Natural killer cell (primary cell): ENCODE measurements around the gene VWC2L. TPM values are rescaled to one million over a fixed set of nuclear protein-coding genes. Genes with fewer than 3 reads are reported as not detected.

Experiments used
- ATAC-seq, 3 donors: fragments of 150-1000 bp in 2 of 3; fragments of 200-7000 bp in 1 of 3; cut with Tn5 transposase; 1 replicate in 1 of 3; 2 replicates in 2 of 3; pipeline ENCODE4 v1.10.0; 2021; ENCODE audit warnings: mild to moderate bottlenecking in 2 of 3, moderate library complexity in 2 of 3
- DNase-seq, 2 donors: peaks; one replicate each; pipeline versions ENCODE4 v3.0.0 to v3.0.0-alpha.2; 2013 to 2021; ENCODE audit warnings: mixed read lengths in 1 of 2
- H3K27ac ChIP-seq: one replicate; pipeline ENCODE4 v1.5.1; 2013; ENCODE audit warnings: mild to moderate bottlenecking, low read length
- H3K27me3 ChIP-seq: one replicate; pipeline ENCODE4 v1.6.1; 2013; ENCODE audit warnings: low read length; ENCODE audit not compliant: control insufficient read depth, insufficient read depth
- H3K36me3 ChIP-seq: one replicate; pipeline ENCODE4 v1.6.1; 2013; ENCODE audit warnings: low read length; ENCODE audit not compliant: control insufficient read depth, insufficient read depth
- H3K4me1 ChIP-seq: one replicate; pipeline ENCODE4 v1.6.1; 2013; ENCODE audit warnings: low read length; ENCODE audit not compliant: control insufficient read depth, insufficient read depth
- H3K4me3 ChIP-seq: one replicate; pipeline ENCODE4 v1.5.1; 2013; ENCODE audit warnings: low read length
- H3K9me3 ChIP-seq: one replicate; pipeline ENCODE4 v1.6.1; 2013; ENCODE audit warnings: low read length; ENCODE audit not compliant: control insufficient read depth, insufficient read depth
- H3K27ac Mint-ChIP-seq, 2 donors: one replicate each; pipeline ENCODE4 v1.8.0; 2022; ENCODE audit warnings: mild to moderate bottlenecking in 2 of 2, mixed read lengths in 2 of 2, moderate library complexity in 1 of 2
- H3K27me3 Mint-ChIP-seq, 2 donors: one replicate each; pipeline ENCODE4 v1.8.0; 2022; ENCODE audit warnings: low read depth in 2 of 2, mixed read lengths in 2 of 2
- H3K36me3 Mint-ChIP-seq: one replicate; pipeline ENCODE4 v1.8.0; 2022; ENCODE audit warnings: mixed read lengths
- H3K4me1 Mint-ChIP-seq, 2 donors: one replicate each; pipeline ENCODE4 v1.8.0; 2022; ENCODE audit warnings: mixed read lengths in 2 of 2
- H3K4me3 Mint-ChIP-seq: one replicate; pipeline ENCODE4 v1.8.0; 2022; ENCODE audit warnings: mild to moderate bottlenecking, moderate library complexity, mixed read lengths
- H3K9me3 Mint-ChIP-seq, 2 donors: one replicate each; pipeline ENCODE4 v1.8.0; 2022; ENCODE audit warnings: mixed read lengths in 2 of 2
- CTCF ChIP-seq: fragments of 200-600 bp; IDR thresholded peaks from one replicate; pipeline ENCODE4 v1.8.0; 2022; ENCODE audit warnings: antibody characterized with exemption
- WGBS: methylation state at CpG from one replicate; pipeline ENCODE4 v1.1.7; 2013; ENCODE audit warnings: missing lambda C conversion rate; ENCODE audit not compliant: insufficient coverage; 5-methylcytosine and 5-hydroxymethylcytosine counted together
- intact Hi-C: fragments of 100-400 bp; cut with micrococcal nuclease; formaldehyde crosslinking; loops from one replicate; pipeline ENCODE4 v1.14.2; 2022
- total RNA-seq, 4 donors: library from RNA; stranded (reverse); fragments of 120-200 nt in 1 of 4; gene quantifications; one replicate each; pipeline versions ENCODE4 v1.2.3 to v1.2.4, GENCODE V29; 2013 to 2022

VWC2L gene
- total RNA-seq, 3 donors from 2014 or later (not counting 1 experiment from before 2014, with no cell fraction given) = not detected

GRCh38 chr2:214558341-214558740 lies 147.5 kb downstream of the VWC2L start:
- DNase-seq (no peak), ATAC-seq (no peak)
- Histone ChIP-seq H3K36me3 (no peaks in the 10 kb centered on the region), H3K9me3 (no peaks in the 10 kb centered on the region), H3K27me3 (no peaks in the 10 kb centered on the region), H3K27ac (no peak overlapping the region), H3K4me3 (no peak overlapping the region), H3K4me1 (no peaks in the 10 kb centered on the region)
- WGBS = no CpG with 5 or more reads among the region's 1 CpG
- Mint-ChIP-seq H3K36me3 (no peaks in the 10 kb centered on the region), H3K9me3 (peaks cover 0 to 10% of the 10 kb centered on the region in 2 donors), H3K4me3 (no peak overlapping the region), H3K27ac (no peak overlapping the region), H3K4me1 (no peaks in the 10 kb centered on the region), H3K27me3 (no peaks in the 10 kb centered on the region)
- TF ChIP-seq CTCF = no peak
- intact Hi-C loops = no loop called here

- Mint-ChIP-seq H3K27ac (no peak overlapping the region), H3K4me1 (no peaks in the 10 kb centered on the region), H3K9me3 (peaks cover 0 to 11% of the 10 kb centered on the region in 2 donors), H3K36me3 (no peaks in the 10 kb centered on the region), H3K4me3 (no peak overlapping the region), H3K27me3 (no peaks in the 10 kb centered on the region)
- Histone ChIP-seq H3K36me3 (no peaks in the 10 kb centered on the region), H3K4me1 (no peaks in the 10 kb centered on the region), H3K9me3 (no peaks in the 10 kb centered on the region), H3K4me3 (no peak overlapping the region), H3K27ac (no peak overlapping the region), H3K27me3 (no peaks in the 10 kb centered on the region)
- WGBS = 92% methylated on average over 2 of the region's 4 CpGs
- ATAC-seq (no peak), DNase-seq (no peak)
- intact Hi-C loops = no loop called here
- TF ChIP-seq CTCF = no peak
Measured at GRCh38 chr2:214560176-214560575, 149.3 kb downstream of the VWC2L start.

- Mint-ChIP-seq H3K27ac (no peak overlapping the region), H3K36me3 (no peaks in the 10 kb centered on the region), H3K9me3 (peaks cover 0 to 13% of the 10 kb centered on the region in 2 donors), H3K4me3 (no peak overlapping the region), H3K27me3 (no peaks in the 10 kb centered on the region), H3K4me1 (no peaks in the 10 kb centered on the region)
- intact Hi-C loops = no loop called here
- H3K4me3 ChIP-seq = no peak overlapping the region
- H3K4me1 ChIP-seq = no peaks in the 10 kb centered on the region
- DNase-seq = no peak
- 64% methylated on average over 1 of the region's 1 CpG for WGBS
- no peaks in the 10 kb centered on the region for H3K27me3 ChIP-seq
- no peaks in the 10 kb centered on the region for H3K9me3 ChIP-seq
- H3K27ac ChIP-seq = no peak overlapping the region
- ATAC-seq = no peak
- no peak for TF ChIP-seq CTCF
- no peaks in the 10 kb centered on the region for H3K36me3 ChIP-seq
Measured at GRCh38 chr2:214560618-214561190, 149.8 kb downstream of the VWC2L start.

GRCh38 chr2:214565246-214565645 lies 154.4 kb downstream of the VWC2L start:
- WGBS = 92% methylated on average over 1 of the region's 1 CpG
- no peak overlapping the region for H3K4me3 Mint-ChIP-seq
- Histone ChIP-seq H3K36me3 (no peaks in the 10 kb centered on the region), H3K4me3 (no peak overlapping the region), H3K27ac (no peak overlapping the region), H3K27me3 (no peaks in the 10 kb centered on the region), H3K4me1 (no peaks in the 10 kb centered on the region), H3K9me3 (no peaks in the 10 kb centered on the region)
- intact Hi-C loops = no loop called here
- peaks cover 0 to 6% of the 10 kb centered on the region in 2 donors for H3K9me3 Mint-ChIP-seq
- no peak for ATAC-seq
- no peak for TF ChIP-seq CTCF
- H3K4me1 Mint-ChIP-seq = no peaks in the 10 kb centered on the region
- no peaks in the 10 kb centered on the region for H3K36me3 Mint-ChIP-seq
- DNase-seq = no peak
- H3K27me3 Mint-ChIP-seq = peaks cover 0 to 4% of the 10 kb centered on the region in 2 donors
- H3K27ac Mint-ChIP-seq = no peak overlapping the region
